Erythroblast (primary cell): Measurements from ENCODE around the gene EVI5.

Experiments used
- GATA1 ChIP-seq: IDR thresholded peaks from 2 replicates; pipeline ENCODE4 v1.6.1; 2011; ENCODE audit warnings: low read depth, mild to moderate bottlenecking, control low read depth, low read length, moderate library complexity
- POLR2A ChIP-seq: IDR thresholded peaks from 2 replicates; pipeline ENCODE4 v1.6.1; 2011; ENCODE audit warnings: mild to moderate bottlenecking, low read length

- TF ChIP-seq POLR2A: no peak
- no peak for TF ChIP-seq GATA1
Observed at GRCh38 chr1:92784021-92784638, 778 bp downstream of the EVI5 start.
